HG03521 (cell line): ENCODE measurements around the gene PIK3R5.

Experiments used
- ATAC-seq: cut with Tn5 transposase; IDR thresholded peaks from one replicate; pipeline ENCODE4 v1.9.1; 2021; ENCODE audit warnings: mild to moderate bottlenecking, moderate library complexity; ENCODE audit not compliant: unreplicated experiment

The PIK3R5 gene

GRCh38 chr17:8881606-8882005 lies 83.9 kb downstream of the PIK3R5 start:
- ATAC-seq = no peak

- no peak for ATAC-seq
Observed at GRCh38 chr17:8880466-8880865, 85.0 kb downstream of the PIK3R5 start.

- ATAC-seq = no peak
Observed at GRCh38 chr17:8879410-8879809, 86.1 kb downstream of the PIK3R5 start.

GRCh38 chr17:8877984-8878383 lies 87.5 kb downstream of the PIK3R5 start:
- ATAC-seq = no peak

GRCh38 chr17:8875957-8876356 lies 89.5 kb downstream of the PIK3R5 start:
- ATAC-seq = no peak

- ATAC-seq = no peak
Observed at GRCh38 chr17:8875436-8875835, 90.1 kb downstream of the PIK3R5 start.

- no peak for ATAC-seq
Observed at GRCh38 chr17:8873801-8874715, 91.4 kb downstream of the PIK3R5 start.

- no peak for ATAC-seq
Observed at GRCh38 chr17:8872705-8873435, 92.6 kb downstream of the PIK3R5 start.

- ATAC-seq = no peak
Observed at GRCh38 chr17:8872036-8872704, 93.3 kb downstream of the PIK3R5 start.

- no peak for ATAC-seq
Observed at GRCh38 chr17:8871081-8871581, 94.4 kb downstream of the PIK3R5 start.

GRCh38 chr17:8870406-8871040 lies 95.0 kb downstream of the PIK3R5 start:
- ATAC-seq = no peak

- ATAC-seq = no peak
Observed at GRCh38 chr17:8869114-8869815, 96.2 kb downstream of the PIK3R5 start.

- peak; percentile 43 for ATAC-seq
Observed at GRCh38 chr17:8868529-8868951, 97.0 kb downstream of the PIK3R5 start.

- ATAC-seq = no peak
Observed at GRCh38 chr17:8868092-8868491, 97.4 kb downstream of the PIK3R5 start.

GRCh38 chr17:8867361-8867981 lies 98.0 kb downstream of the PIK3R5 start, which contains the start of gene PIK3R6:
PIK3R6 (minus strand) TSS chr17:8867674; CDS start chr17:8849794, 17,880 bp downstream.
- no peak for ATAC-seq

GRCh38 chr17:8865811-8866210 lies 99.7 kb downstream of the PIK3R5 start:
- no peak for ATAC-seq

- no peak for ATAC-seq
Observed at GRCh38 chr17:8865385-8865784, 100.1 kb downstream of the PIK3R5 start.

- ATAC-seq = no peak
Observed at GRCh38 chr17:8862213-8863056, 103.1 kb downstream of the PIK3R5 start.
